Gastroesophageal sphincter (tissue), 3 donors: Measurements from ENCODE around the gene LDLRAD4.

ENCODE experiments used
- CTCF ChIP-seq, 4 experiments: fragments of 200-600 bp in 2 of 4; fragments of 450-650 bp in 2 of 4; sonication (generic) in 1 of 4; IDR thresholded peaks; one replicate each; pipeline ENCODE4 v1.5.1; 2017 to 2019; ENCODE audit warnings: antibody characterized with exemption in 4 of 4, mild to moderate bottlenecking in 2 of 4, moderate library complexity in 2 of 4
- EP300 ChIP-seq: sonication (generic); formaldehyde crosslinking; IDR thresholded peaks from one replicate; pipeline ENCODE4 v1.6.1; 2017; ENCODE audit warnings: antibody characterized with exemption, mild to moderate bottlenecking

GRCh38 chr18:13559754-13560153, 341.2 kb downstream of the LDLRAD4 start:
- TF ChIP-seq CTCF (IDR thresholded peaks at IDR 0.05): no peak
- no peak for TF ChIP-seq EP300
